ENCODE results near the gene ARFGAP3.

- TF ChIP-seq POLR2AphosphoS5 (IDR thresholded peaks at IDR 0.05; ENCODE audit: low read depth, low read length) (no peak), CTCF (IDR thresholded peaks at IDR 0.05) (no peak), SIN3A (IDR thresholded peaks at IDR 0.05; ENCODE audit: borderline replicate concordance, insufficient read depth, low read depth, low read length) (no peak)
Observed at GRCh38 chr22:42833104-42833503, 24.0 kb downstream of the ARFGAP3 start.
